NCI-H128 (cell line): ENCODE measurements around the gene USP19.

Experiments used
- DNase-seq: peaks from one replicate; lab custom pipeline; 2025; ENCODE audit not compliant: unreplicated experiment; lab: John Stamatoyannopoulos, UW

The USP19 gene

GRCh38 chr3:49134471-49135265 is 14.0 kb upstream of the USP19 start:
- no peak for DNase-seq

- DNase-seq, result peak; percentile 29
These were observed 12.8 kb upstream of the USP19 start for GRCh38 chr3:49133226-49133951.

GRCh38 chr3:49132437-49133225 is 12.0 kb upstream of the USP19 start, which contains the start of gene LAMB2:
LAMB2 (minus strand) TSS chr3:49133050; CDS start chr3:49132867, 183 bp downstream.
- peak; percentile 16 for DNase-seq

GRCh38 chr3:49132073-49132436 is 11.4 kb upstream of the USP19 start:
- DNase-seq, result no peak

GRCh38 chr3:49131576-49131975 is 11.0 kb upstream of the USP19 start:
- DNase-seq, result no peak

- no peak for DNase-seq
These were observed 10.4 kb upstream of the USP19 start for GRCh38 chr3:49131040-49131439.

GRCh38 chr3:49124991-49125670 is 4.5 kb upstream of the USP19 start:
- DNase-seq, result no peak

- DNase-seq, result no peak
These were observed 3.6 kb upstream of the USP19 start for GRCh38 chr3:49124203-49124602.

GRCh38 chr3:49123687-49124086 is 3.1 kb upstream of the USP19 start:
- no peak for DNase-seq

GRCh38 chr3:49122886-49123545 is 2.4 kb upstream of the USP19 start:
- DNase-seq, result no peak

GRCh38 chr3:49122451-49122850 is 1.8 kb upstream of the USP19 start:
- no peak for DNase-seq

- DNase-seq, result no peak
These were observed 1.4 kb upstream of the USP19 start for GRCh38 chr3:49122022-49122421.

GRCh38 chr3:49121132-49121736 is 611 bp upstream of the USP19 start:
- DNase-seq, result no peak

- DNase-seq, result no peak
These were observed 556 bp downstream of the USP19 start for GRCh38 chr3:49120096-49120437.

GRCh38 chr3:49119439-49119838 is 1.2 kb downstream of the USP19 start:
- no peak for DNase-seq

- no peak for DNase-seq
These were observed 1.6 kb downstream of the USP19 start for GRCh38 chr3:49119036-49119435.

GRCh38 chr3:49112262-49112661 is 8.4 kb downstream of the USP19 start:
- DNase-seq, result no peak

- DNase-seq, result no peak
These were observed 9.3 kb downstream of the USP19 start for GRCh38 chr3:49111347-49111746.

GRCh38 chr3:49110780-49111179 is 9.8 kb downstream of the USP19 start:
- no peak for DNase-seq

- no peak for DNase-seq
These were observed 12.3 kb downstream of the USP19 start for GRCh38 chr3:49108346-49108745.
